Measurements from ENCODE around the gene POLR3K. TPM values are rescaled to one million over a fixed set of nuclear protein-coding genes. Genes with fewer than 3 reads are reported as not detected.
A peak's percentile ranks its signal among the peaks of the same experiment; 100 is the strongest.

POLR3K gene
- total RNA-seq, 1 donor from 2014 or later: 9.2 TPM

DNA sequence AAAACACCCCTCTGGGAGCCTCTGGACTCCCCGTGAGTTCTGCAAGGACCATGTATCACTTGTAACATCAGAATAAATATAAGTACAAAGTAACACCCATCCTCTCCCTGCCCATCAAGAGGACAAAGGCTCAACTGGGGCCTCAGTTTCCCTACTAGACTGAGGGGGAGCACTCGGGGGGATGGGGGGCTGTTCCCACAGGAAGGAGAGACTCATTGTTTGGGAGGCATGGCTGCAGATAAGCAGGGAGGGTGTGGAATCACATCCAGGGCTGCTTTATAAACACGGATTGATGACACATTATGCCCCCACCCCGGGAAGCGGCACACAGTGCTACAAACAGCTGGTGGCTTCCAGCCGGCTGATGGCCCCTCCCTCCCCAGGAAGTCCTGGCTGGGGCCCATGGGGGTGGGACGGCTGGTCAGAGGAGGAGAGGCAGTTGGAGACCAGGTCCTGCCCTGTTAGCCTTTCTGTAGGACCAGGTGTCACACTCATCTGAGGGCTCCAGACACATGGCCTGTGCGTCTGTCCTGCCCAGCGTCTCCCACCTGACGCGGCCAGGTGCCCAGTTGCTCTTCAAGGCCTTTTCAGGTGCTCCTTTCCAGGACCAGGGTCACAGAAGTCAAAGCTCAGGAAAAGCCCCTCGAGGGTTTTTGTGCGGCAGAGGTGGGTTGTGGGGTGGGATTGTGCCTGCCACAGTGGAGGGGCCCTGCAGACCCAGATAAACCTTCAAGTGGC lies 23.3 kb upstream of the POLR3K start:
- no peak overlapping the region for H2AFZ ChIP-seq (replicated peaks)

DNA sequence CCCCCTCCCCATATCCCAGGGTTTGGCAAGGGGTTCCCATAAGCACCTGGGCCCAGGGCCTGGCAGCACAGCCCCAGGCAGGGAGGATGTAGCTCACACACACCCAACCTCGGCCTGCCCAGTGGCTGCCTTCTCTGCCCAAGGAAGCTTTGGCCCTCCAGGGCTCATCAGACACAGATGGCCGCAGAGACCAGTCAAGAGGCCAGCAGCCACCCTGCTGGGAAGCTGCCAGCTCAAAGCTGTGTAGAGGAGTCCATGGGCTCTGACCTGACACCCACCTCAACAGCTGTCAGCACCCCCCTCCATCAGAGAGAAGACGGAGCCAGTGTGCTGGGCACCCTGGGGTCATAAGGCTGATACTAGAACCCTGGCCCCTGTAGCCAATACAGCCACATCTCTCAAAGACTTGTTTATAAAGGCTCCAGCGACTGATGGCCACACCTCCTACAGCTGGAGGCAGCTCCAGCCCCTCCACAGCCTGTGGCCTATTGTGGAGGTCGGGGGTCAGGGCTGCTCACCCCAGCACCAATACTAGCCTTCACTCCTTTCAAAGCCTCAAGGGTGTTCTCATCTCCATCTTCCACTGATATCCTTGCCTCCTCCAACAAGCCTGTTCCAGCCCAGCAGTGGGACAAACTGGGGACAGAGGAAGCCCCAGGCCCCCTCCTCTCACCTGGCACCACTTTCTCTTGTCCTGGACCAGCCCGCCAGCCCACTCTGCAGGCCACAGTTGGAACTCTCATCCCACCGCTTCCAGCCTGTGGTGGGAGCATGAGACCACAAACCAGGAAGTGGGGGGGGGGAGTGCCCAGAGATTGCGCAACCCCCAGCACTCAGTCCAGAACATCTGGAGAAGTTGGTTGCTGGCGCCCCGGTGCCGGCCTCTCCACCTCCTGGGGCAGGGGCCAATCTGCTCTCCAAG lies 22.4 kb upstream of the POLR3K start:
- Mint-ChIP-seq H3K4me3 (peak overlapping the region; percentile 79), H3K9me3 (no peaks in the 10 kb centered on the region)
- DNase-seq (ENCODE audit: low spot score): peak; percentile 54

More for the DNA sequence above, 23.3 kb upstream of the POLR3K start:
- TF ChIP-seq EZH2 (IDR thresholded peaks at IDR 0.05): no peak
- no peak for TF ChIP-seq EZH2phosphoT487 (IDR thresholded peaks at IDR 0.05)
- TF ChIP-seq, protein P1, sequence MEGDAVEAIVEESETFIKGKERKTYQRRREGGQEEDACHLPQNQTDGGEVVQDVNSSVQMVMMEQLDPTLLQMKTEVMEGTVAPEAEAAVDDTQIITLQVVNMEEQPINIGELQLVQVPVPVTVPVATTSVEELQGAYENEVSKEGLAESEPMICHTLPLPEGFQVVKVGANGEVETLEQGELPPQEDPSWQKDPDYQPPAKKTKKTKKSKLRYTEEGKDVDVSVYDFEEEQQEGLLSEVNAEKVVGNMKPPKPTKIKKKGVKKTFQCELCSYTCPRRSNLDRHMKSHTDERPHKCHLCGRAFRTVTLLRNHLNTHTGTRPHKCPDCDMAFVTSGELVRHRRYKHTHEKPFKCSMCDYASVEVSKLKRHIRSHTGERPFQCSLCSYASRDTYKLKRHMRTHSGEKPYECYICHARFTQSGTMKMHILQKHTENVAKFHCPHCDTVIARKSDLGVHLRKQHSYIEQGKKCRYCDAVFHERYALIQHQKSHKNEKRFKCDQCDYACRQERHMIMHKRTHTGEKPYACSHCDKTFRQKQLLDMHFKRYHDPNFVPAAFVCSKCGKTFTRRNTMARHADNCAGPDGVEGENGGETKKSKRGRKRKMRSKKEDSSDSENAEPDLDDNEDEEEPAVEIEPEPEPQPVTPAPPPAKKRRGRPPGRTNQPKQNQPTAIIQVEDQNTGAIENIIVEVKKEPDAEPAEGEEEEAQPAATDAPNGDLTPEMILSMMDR (IDR thresholded peaks at IDR 0.05): no peak
- H3K4me1 Mint-ChIP-seq: peaks cover 50% of the 10 kb centered on the region
- Histone ChIP-seq H3K4me2 (peak overlapping the region; percentile 92), H4K20me1 (ENCODE audit: low read depth) (no peaks in the 10 kb centered on the region), H3K27ac (no peak overlapping the region), H3F3A (ENCODE audit: low read depth) (peaks cover 32% of the 10 kb centered on the region), H3K36me3 (no peaks in the 10 kb centered on the region), H3K27me3 (peaks cover 14% of the 10 kb centered on the region), H3K9ac (no peak overlapping the region), H3K4me3 (no peak overlapping the region), H3K4me1 (peaks cover 33% of the 10 kb centered on the region), H3K9me3 (ENCODE audit: low read depth) (no peaks in the 10 kb centered on the region), H3K79me2 (ENCODE audit: low read depth) (no peaks in the 10 kb centered on the region)
- H3K4me3 Mint-ChIP-seq: peak overlapping the region; percentile 79
- H3K9me3 Mint-ChIP-seq: no peaks in the 10 kb centered on the region
- DNase-seq (ENCODE audit: low spot score): no peak
- H3K27ac Mint-ChIP-seq: peak overlapping the region; percentile 57
- H3K27me3 Mint-ChIP-seq (ENCODE audit: insufficient read depth, low read depth): peaks cover 15% of the 10 kb centered on the region
- no peaks in the 10 kb centered on the region for H3K36me3 Mint-ChIP-seq

DNA sequence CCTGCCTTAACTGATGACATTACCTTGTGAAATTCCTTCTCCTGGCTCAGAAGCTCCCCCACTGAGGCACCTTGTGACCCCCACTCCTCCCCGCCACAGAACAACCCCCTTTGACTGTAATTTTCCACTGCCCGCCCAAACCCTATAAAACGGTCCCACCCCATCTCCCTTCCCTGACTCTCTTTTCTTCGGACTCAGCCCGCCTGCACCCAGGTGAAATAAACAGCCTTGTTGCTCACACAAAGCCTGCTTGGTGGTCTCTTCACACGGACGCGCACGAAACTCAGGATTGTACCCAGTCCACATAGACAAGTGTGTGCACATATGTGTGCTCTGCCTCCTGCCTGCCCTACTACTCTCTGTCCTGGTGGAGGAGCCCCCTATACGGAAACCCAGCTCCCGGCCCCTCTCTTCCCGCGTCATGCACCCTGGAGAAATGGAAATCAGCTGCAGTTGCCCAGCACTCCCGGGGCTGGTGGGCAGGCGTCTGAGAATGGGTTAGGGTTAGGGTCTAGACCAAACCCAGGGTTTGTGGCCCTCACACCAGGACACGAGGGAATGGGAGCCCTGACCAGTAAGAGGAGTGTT lies 21.4 kb upstream of the POLR3K start:
- H3K9me3 Mint-ChIP-seq: no peaks in the 10 kb centered on the region
- TF ChIP-seq EZH2 (IDR thresholded peaks at IDR 0.05) (no peak), EZH2phosphoT487 (IDR thresholded peaks at IDR 0.05) (no peak)
- TF ChIP-seq, protein P1 (IDR thresholded peaks at IDR 0.05): no peak
- peaks cover 38% of the 10 kb centered on the region for H3F3A ChIP-seq (ENCODE audit: low read depth)
- no peaks in the 10 kb centered on the region for H3K36me3 Mint-ChIP-seq
- H3K9ac ChIP-seq: no peak overlapping the region
- H3K4me2 ChIP-seq: no peak overlapping the region
- H3K79me2 ChIP-seq (ENCODE audit: low read depth): no peaks in the 10 kb centered on the region
- no peak overlapping the region for H3K4me3 Mint-ChIP-seq
- H3K27me3 Mint-ChIP-seq (ENCODE audit: insufficient read depth, low read depth): peaks cover 15% of the 10 kb centered on the region
- peaks cover 14% of the 10 kb centered on the region for H3K27me3 ChIP-seq
- peaks cover 42% of the 10 kb centered on the region for H3K4me1 ChIP-seq
- H3K4me1 Mint-ChIP-seq: peaks cover 57% of the 10 kb centered on the region
- no peaks in the 10 kb centered on the region for H3K9me3 ChIP-seq (ENCODE audit: low read depth)
- H3K27ac Mint-ChIP-seq: peak overlapping the region; percentile 87
- no peak for DNase-seq (ENCODE audit: low spot score)
- no peaks in the 10 kb centered on the region for H3K36me3 ChIP-seq
- no peak overlapping the region for H3K27ac ChIP-seq
- H2AFZ ChIP-seq (replicated peaks): no peak overlapping the region
- peaks cover 14% of the 10 kb centered on the region for H4K20me1 ChIP-seq (ENCODE audit: low read depth)
- no peak overlapping the region for H3K4me3 ChIP-seq

More for the DNA sequence above, 22.4 kb upstream of the POLR3K start:
- Histone ChIP-seq H3K27ac (no peak overlapping the region), H3K79me2 (ENCODE audit: low read depth) (no peaks in the 10 kb centered on the region), H3K9me3 (ENCODE audit: low read depth) (no peaks in the 10 kb centered on the region), H3K4me1 (peaks cover 40% of the 10 kb centered on the region), H2AFZ (replicated peaks) (no peak overlapping the region), H3K4me3 (no peak overlapping the region), H3K4me2 (peak overlapping the region; percentile 38), H3K27me3 (peaks cover 14% of the 10 kb centered on the region), H3K36me3 (no peaks in the 10 kb centered on the region), H3F3A (ENCODE audit: low read depth) (peaks cover 38% of the 10 kb centered on the region), H3K9ac (no peak overlapping the region), H4K20me1 (ENCODE audit: low read depth) (peaks cover 4% of the 10 kb centered on the region)
- peaks cover 54% of the 10 kb centered on the region for H3K4me1 Mint-ChIP-seq
- H3K36me3 Mint-ChIP-seq: no peaks in the 10 kb centered on the region
- H3K27ac Mint-ChIP-seq: peak overlapping the region; percentile 57
- TF ChIP-seq, protein P1 (IDR thresholded peaks at IDR 0.05): peak; percentile 12
- no peak for TF ChIP-seq EZH2 (IDR thresholded peaks at IDR 0.05)
- H3K27me3 Mint-ChIP-seq (ENCODE audit: insufficient read depth, low read depth): peaks cover 15% of the 10 kb centered on the region

Data from neural progenitor cell (in vitro differentiated cells).